ENCODE data around the gene ARHGAP26.

Gene ARHGAP26

GRCh38 chr5:143078313-143078712 is 308.1 kb downstream of the ARHGAP26 start:
- TF ChIP-seq FOXP2 (optimal IDR thresholded peaks at IDR 0.05; ENCODE audit: borderline replicate concordance, extremely low read depth, extremely low read length, insufficient read depth) (no peak), REST (IDR thresholded peaks at IDR 0.05; ENCODE audit: insufficient read depth in 1 of 2, low read depth in 2 of 2, low read length in 2 of 2) (no peak), SIN3A (IDR thresholded peaks at IDR 0.05; ENCODE audit: borderline replicate concordance, insufficient read depth, low read length) (no peak), TAF1 (IDR thresholded peaks at IDR 0.05; ENCODE audit: borderline replicate concordance, insufficient read depth, low read length) (no peak), POLR2AphosphoS5 (IDR thresholded peaks at IDR 0.05; ENCODE audit: low read depth, low read length) (no peak)

GRCh38 chr5:143078971-143079370 is 308.8 kb downstream of the ARHGAP26 start:
- TF ChIP-seq POLR2AphosphoS5 (IDR thresholded peaks at IDR 0.05; ENCODE audit: low read depth, low read length) (no peak), FOXP2 (optimal IDR thresholded peaks at IDR 0.05; ENCODE audit: borderline replicate concordance, extremely low read depth, extremely low read length, insufficient read depth) (no peak), REST (IDR thresholded peaks at IDR 0.05; ENCODE audit: insufficient read depth in 1 of 2, low read depth in 2 of 2, low read length in 2 of 2) (no peak), TAF1 (IDR thresholded peaks at IDR 0.05; ENCODE audit: borderline replicate concordance, insufficient read depth, low read length) (no peak), SIN3A (IDR thresholded peaks at IDR 0.05; ENCODE audit: borderline replicate concordance, insufficient read depth, low read length) (no peak)

- TF ChIP-seq REST (IDR thresholded peaks at IDR 0.05; ENCODE audit: insufficient read depth in 1 of 2, low read depth in 2 of 2, low read length in 2 of 2) (no peak), TAF1 (IDR thresholded peaks at IDR 0.05; ENCODE audit: borderline replicate concordance, insufficient read depth, low read length) (no peak), POLR2AphosphoS5 (IDR thresholded peaks at IDR 0.05; ENCODE audit: low read depth, low read length) (no peak), FOXP2 (optimal IDR thresholded peaks at IDR 0.05; ENCODE audit: borderline replicate concordance, extremely low read depth, extremely low read length, insufficient read depth) (no peak), SIN3A (IDR thresholded peaks at IDR 0.05; ENCODE audit: borderline replicate concordance, insufficient read depth, low read length) (no peak)
Observed at GRCh38 chr5:143080407-143080806, 310.2 kb downstream of the ARHGAP26 start.

GRCh38 chr5:143080982-143081381 is 310.8 kb downstream of the ARHGAP26 start:
- TF ChIP-seq TAF1 (IDR thresholded peaks at IDR 0.05; ENCODE audit: borderline replicate concordance, insufficient read depth, low read length) (no peak), SIN3A (IDR thresholded peaks at IDR 0.05; ENCODE audit: borderline replicate concordance, insufficient read depth, low read length) (no peak), POLR2AphosphoS5 (IDR thresholded peaks at IDR 0.05; ENCODE audit: low read depth, low read length) (no peak), FOXP2 (optimal IDR thresholded peaks at IDR 0.05; ENCODE audit: borderline replicate concordance, extremely low read depth, extremely low read length, insufficient read depth) (no peak), REST (IDR thresholded peaks at IDR 0.05; ENCODE audit: insufficient read depth in 1 of 2, low read depth in 2 of 2, low read length in 2 of 2) (no peak)

- TF ChIP-seq TAF1 (IDR thresholded peaks at IDR 0.05; ENCODE audit: borderline replicate concordance, insufficient read depth, low read length): no peak
- TF ChIP-seq FOXP2 (optimal IDR thresholded peaks at IDR 0.05; ENCODE audit: borderline replicate concordance, extremely low read depth, extremely low read length, insufficient read depth): no peak
- no peak for TF ChIP-seq POLR2AphosphoS5 (IDR thresholded peaks at IDR 0.05; ENCODE audit: low read depth, low read length)
- TF ChIP-seq REST (IDR thresholded peaks at IDR 0.05; ENCODE audit: insufficient read depth in 1 of 2, low read depth in 2 of 2, low read length in 2 of 2): no peak
- no peak for TF ChIP-seq SIN3A (IDR thresholded peaks at IDR 0.05; ENCODE audit: borderline replicate concordance, insufficient read depth, low read length)
Observed at GRCh38 chr5:143083006-143083405, 312.8 kb downstream of the ARHGAP26 start.

Measured in PFSK-1 (cell line).